Measurements from ENCODE around the gene EPB41.

- TF ChIP-seq REST (IDR thresholded peaks at IDR 0.05; ENCODE audit: insufficient read depth in 1 of 2, low read depth in 2 of 2, low read length in 2 of 2) (no peak), SIN3A (IDR thresholded peaks at IDR 0.05; ENCODE audit: borderline replicate concordance, insufficient read depth, low read length) (no peak)
Observed at GRCh38 chr1:28877132-28877781, 37.1 kb upstream of the EPB41 start.
